T-helper 22 cell (primary cell): ENCODE measurements around the gene CLN6.
"Not testable (repeated sequence)": the region's sequence is repeated elsewhere in the genome, so short reads cannot be mapped to it uniquely, and the experiment has no call there.

Experiments
- DNase-seq: peaks from one replicate; pipeline ENCODE4 v3.0.0-alpha.2; 2020; ENCODE audit warnings: low read depth

Gene CLN6

GRCh38 chr15:68223171-68223570 lies 6.4 kb downstream of the CLN6 start:
- no peak for DNase-seq

DNA sequence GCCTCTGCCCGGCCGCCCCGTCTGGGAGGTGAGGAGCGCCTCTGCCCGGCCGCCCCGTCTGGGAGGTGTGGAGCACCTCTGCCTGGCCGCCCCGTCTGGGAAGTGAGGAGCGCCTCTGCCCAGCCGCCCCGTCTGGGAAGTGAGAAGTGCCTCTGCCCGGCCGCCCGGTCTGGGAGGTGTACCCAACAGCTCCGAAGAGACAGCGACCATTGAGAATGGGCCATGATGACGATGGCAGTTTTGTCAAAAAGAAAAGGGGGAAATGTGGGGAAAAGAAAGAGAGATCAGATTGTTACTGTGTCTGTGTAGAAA lies 7.1 kb downstream of the CLN6 start:
- DNase-seq, result not testable (repeated sequence)

GRCh38 chr15:68221530-68222431 lies 7.7 kb downstream of the CLN6 start:
- DNase-seq, result not testable (repeated sequence)

DNA sequence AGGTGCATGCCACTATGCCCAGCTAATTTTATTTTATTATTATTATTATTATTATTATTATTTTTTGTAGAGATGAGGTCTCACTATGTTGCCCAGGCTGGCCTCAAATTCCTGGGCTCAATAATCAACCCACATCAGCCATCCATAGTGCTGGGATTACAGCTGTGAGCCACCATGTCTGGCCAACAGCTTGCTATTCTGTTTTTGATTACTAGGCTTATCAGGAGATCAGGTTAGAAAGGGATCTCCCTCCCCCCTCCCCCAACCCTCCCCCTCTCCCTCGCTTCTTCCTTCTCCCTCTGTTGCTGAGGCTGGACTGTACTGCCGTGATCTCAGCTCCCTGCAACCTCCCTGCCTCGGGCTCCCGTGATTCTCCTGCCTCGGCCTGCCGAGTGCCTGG lies 8.6 kb downstream of the CLN6 start:
- DNase-seq, result no peak

- DNase-seq, result no peak
Observed at GRCh38 chr15:68220489-68220888, 9.0 kb downstream of the CLN6 start.

DNA sequence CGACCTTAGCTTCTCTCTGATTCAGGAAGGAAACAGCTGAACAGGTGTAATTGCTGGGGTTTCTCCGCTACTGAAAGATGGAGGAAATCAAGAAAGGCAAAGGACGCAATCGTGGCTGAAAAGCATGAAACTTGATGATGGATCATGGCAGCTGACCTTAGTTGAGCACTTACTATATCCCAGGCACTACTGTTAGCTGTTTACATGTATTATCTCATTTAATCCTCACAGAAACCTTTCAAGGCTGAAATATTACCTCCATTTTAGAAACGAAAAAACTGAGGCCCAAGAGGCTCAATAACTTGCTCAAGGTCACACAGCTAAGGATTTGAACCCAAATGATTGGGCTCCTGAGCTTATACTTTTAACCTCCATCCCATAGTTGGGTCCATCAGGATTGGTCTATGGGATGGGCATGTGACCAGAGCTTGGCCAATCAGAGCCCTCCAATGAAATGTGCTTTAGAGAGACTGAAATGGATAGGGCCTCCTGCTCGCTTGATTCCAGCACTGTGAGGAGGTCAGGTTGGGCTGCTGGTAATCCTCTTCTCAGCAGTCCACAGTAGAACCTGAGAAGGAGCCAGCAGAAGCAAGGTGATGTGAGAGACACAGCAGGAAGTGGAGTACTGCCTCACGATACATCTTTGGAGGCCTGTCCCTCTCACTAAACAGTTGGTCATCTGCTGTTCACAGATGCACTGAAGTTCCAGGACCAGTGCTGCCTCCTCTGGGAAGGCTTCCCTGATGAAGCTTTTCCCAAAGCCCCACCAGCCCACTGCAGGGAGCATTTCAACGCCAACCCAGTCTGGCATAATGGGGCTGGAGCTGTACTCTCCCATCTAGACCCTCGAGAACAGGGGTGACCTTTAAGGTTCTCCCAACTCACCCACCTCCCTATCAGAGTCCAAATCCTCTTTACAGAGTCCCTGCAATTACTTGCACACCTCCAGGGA lies 10.4 kb downstream of the CLN6 start:
- no peak for DNase-seq

- DNase-seq, result no peak
Observed at GRCh38 chr15:68218331-68218730, 11.2 kb downstream of the CLN6 start.

DNA sequence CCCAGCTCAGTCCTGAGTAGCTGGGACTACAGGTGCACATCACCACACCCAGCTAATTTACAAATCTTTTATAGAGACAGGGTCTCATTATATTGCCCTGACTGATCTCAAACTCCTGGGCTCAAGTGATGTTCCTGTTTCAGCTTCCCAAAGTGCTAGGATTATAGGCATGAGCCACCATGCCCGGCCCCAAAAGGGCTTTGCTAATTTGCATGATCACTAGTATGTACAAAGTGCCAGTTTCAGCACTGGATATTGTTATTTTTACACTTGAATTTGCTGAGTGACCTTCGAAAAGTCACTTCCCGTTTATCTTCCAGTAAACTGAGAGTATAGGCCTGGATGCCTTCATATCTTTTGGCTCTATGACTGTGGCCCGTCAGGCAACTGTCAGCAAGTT lies 12.2 kb downstream of the CLN6 start:
- DNase-seq, result no peak

- no peak for DNase-seq
Observed at GRCh38 chr15:68214838-68215254, 14.7 kb downstream of the CLN6 start.

DNA sequence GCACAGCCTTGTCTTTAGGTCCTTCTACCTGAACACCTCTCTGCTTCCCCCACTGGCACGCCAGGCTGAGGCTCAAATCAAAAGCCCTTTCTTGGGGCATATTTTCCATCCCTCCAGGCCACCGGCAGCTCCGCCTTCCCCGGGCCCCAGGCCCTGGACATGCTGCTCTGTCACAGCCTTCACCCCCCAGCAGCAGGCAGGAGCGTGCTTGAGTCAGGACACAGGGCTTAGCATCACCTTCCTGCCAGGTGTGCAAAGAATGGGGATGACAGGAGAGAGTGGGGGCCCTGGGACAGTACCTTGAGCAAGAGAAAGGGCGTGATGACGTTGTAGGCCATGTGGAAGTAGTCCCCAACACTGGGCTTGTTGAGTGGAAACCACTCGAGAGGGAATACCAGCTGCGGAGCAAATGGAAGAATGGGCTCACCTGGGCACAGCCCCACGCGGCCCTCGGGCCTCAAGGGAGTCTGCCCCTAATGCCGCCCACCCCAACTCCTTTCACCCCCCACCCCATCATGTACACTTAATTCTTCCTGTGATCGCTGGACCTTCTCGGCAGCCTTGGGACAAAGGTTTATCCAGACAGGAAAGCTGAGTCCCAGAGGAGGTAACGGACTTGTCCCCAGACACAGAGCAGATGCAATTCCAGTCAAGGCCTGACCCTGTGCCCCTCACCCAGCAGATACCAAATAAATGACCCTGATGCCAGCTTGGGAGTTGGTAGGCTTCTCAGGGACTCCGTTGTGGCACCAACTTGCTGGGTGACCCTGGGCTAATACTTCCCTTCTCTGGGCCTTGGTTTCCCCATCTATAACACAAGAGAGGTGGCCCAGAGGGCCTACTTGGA lies 15.3 kb downstream of the CLN6 start:
- no peak for DNase-seq

- not testable (repeated sequence) for DNase-seq
Observed at GRCh38 chr15:68213491-68213845, 16.1 kb downstream of the CLN6 start.

- DNase-seq, result no peak
Observed at GRCh38 chr15:68211656-68212320, 17.7 kb downstream of the CLN6 start.

DNA sequence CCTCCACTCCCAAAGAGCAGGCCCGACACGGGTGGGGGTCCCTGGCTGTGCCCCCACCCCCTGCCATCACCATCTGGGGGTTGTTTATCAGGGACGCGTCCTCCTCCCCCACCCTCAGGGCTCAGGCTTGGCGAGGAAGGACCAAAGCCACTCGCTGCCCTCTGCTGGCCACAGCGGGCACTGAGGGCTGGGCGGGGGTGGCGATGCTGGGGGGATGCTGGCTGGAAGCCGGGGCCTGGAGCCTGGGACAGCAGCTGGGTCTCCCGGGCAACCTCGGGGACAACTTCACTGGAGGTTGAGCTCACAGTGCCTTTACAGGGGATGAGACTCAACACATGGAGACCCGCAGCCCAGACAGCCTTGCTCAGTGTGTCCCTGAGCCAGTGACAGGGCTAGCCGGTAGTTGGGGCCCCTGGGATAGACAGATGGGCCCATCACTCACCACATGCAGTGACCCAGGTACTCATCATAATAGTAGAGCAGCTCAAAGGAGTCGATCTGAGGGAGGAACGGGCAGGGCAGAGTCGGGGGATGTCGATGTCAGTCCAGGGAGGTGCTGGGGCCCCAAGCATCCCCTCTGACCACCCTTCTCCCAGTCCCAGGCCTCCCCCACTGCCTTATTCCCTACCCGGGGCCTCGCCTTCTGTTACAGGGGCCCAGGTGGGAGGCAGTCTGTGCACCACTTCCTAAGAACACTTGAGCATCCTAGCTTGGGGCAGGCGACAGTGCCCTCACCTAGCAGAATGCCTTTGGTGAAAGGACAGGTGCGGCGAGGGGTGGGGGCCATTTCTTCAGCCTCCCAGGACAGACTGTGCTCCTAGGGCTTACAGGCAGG lies 18.5 kb downstream of the CLN6 start:
- DNase-seq, result no peak

DNA sequence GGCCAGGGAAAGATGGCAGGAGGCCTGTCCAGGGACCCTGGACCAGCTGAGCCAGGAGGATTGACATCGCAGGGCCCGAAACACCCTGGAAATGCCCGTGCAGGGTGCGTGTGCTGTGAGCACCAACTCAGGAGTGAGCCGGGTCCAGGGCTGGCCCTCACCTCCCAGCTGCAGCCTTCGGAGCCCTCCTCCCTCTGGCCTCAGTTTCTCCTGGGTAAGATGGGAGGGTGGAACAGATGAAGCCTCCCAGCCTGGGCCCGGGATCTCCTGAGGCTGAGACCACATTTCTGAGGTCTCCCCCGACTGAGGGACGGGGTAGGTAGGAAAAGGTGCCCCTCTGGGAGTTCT lies 19.1 kb downstream of the CLN6 start:
- no peak for DNase-seq

DNA sequence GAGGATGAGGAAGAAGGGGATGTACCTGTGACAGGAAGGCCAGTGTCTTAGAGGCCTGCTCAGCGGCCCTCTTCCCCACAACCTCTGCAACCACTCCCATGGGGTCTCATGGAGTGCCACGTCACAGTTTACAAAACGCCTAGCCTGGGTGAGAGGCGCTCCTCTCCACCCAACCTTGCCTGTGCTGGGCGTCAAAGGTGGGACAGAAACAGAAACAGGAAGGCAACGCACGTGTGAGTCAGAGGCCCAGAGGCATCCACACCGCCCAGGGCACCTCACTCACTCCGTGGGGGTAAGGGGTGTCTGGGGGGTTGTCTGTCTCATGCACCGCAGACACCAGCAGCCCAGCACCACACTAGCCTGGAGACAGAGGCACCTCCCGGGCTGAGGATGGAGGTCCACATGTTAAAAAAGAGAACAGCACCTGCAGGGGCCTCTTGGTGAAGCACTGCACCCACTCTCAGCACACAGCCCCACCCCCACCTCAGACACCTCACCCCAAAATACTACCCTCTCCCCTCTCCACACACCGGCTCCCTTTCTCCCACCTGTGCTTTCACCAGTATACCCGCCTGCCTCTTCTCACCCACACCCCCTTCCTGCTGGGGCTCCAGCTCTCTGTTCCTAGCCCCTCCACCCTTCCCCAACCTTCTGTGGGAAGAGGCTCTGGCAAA lies 19.7 kb downstream of the CLN6 start:
- DNase-seq, result no peak

DNA sequence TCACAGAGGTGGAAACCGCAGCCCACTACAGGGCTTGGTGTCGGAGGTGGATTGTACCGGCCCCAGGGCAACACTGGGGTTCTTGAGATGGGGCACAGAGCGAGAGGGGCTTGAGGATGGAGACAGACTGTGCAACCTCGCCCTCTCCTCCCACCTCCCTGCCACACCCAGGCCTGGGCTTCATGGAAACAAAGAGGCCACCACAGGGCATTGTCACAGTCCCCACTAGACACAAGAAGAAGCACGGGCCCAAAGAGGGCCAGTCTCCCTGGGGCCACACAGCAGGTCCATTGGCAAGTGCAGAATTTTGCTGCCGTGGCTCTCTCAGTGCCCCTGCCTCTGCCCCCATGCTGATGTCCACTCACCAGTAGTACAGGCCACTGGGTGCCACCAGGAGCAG lies 20.3 kb downstream of the CLN6 start:
- no peak for DNase-seq

- DNase-seq, result no peak
Observed at GRCh38 chr15:68208636-68209240, 20.8 kb downstream of the CLN6 start.

DNA sequence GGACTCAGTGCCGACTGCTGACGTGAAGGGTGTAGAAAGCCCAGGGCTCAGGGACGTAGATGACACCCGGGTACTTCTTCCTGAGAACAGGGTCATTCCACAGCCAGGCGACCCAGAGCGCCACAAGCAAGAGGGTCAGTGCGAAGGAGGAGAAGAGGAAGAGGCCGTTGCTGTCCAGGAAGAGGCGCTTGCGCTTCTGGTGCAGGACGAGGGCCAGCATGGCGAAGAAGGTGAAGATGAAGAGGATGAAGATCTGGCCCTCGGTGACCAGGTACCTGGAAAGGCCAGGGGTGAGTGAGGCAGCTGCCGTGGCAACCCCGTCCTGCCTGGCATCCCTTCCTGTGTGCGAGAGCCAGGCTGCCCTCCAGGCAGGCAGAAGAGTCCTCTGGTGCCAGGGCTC lies 21.4 kb downstream of the CLN6 start:
- DNase-seq, result no peak

DNA sequence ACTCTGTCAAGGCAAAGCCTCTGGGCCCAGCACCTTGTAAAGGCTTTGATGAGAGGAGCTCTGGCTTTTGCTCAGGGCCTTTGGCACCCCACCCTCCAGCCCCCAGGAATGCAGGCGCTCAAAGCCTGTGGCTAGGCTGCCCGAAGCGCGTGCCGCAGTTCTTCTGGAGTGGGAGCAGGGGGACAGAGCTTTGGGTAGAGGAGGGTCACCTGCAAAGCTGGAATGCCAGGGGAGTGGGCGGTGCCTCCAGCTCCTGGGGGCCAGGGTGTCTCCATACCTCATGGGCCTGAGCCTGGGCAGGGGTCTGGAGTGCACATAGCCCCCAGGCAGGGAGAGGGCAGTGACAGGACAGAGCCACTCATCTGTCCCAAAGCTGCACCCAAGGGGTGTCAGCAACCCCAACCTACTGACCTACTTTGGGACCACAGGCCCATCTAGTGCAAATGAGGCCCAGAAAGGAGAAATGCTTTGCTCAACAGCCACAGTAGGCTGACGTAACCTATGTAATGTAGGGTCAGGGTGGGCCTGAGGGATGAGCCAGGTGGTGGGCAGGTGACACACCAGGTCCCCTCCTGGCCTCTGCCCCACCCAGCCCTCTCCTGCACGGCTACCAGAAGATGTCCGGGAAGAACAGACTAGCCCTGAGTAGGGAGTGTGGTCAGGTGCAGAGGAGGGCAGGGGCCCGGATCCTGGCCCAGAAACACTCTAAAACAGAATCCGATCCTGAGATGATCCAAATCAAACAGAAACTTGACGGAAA lies 22.2 kb downstream of the CLN6 start:
- DNase-seq, result no peak
